ENCODE measurements around the gene PEX14.
"Not testable (repeated sequence)": the region's sequence is repeated elsewhere in the genome, so short reads cannot be mapped to it uniquely, and the experiment has no call there.

The PEX14 gene

GRCh38 chr1:10450836-10451235 is 23.9 kb upstream of the PEX14 start:
- DNase-seq = no peak

DNA sequence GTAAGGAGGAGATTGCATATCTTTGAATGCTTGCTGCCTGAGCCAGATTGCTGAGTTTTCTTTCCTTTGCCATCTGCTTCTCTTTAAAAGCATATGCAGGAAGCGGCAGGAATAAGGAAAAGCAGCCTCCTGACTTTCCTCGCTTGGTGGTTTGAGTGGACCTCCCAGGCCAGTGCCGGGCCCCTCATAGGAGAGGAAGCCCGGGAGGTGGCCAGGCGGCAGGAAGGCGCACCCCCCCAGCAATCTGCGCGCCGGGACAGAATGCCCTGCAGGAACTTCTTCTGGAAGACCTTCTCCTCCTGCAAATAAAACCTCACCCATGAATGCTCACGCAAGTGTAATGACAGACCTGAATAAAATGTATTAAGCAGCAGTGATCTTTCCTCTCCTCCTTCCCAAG is 23.5 kb upstream of the PEX14 start:
- DNase-seq = peak; percentile 29

- no peak for DNase-seq
These were observed 18.7 kb upstream of the PEX14 start for GRCh38 chr1:10456048-10456447.

DNA sequence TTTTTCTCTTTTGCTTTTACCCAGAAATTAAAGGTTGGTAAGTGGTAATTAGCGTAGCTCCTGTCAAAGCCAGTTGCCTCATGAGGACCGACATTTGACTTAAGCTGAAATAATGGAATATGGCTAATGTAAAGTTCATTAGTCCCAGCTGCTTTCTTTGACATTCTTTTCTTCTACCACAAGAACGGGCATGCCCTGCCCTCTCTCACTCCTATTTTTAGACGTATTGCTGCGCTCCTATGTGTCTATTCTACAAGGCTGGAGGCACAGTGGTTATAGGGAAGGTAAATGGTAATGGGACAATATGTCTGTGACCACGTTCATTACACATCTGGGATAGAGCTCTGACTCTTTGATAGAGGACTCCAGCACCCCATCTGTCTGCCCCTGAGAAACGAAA is 18.1 kb upstream of the PEX14 start:
- DNase-seq = no peak

DNA sequence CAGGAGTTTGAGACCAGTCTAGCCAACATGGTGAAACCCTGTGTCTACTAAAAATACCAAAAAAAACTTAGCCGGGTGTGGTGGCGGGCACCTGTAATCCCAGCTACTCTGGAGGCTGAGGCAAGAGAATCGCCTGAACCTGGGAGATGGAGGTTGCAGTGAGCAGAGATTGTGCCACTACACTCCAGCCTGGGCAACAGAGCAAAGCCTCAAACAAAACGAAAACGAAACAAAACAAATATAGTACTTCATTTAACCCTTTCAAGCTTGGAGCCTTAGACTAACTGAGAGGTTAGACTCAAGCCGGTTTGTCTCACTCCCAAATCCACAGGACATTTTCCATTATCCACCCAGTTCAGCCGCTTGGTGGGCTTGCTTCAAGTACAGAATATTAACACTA is 17.3 kb upstream of the PEX14 start:
- DNase-seq = not testable (repeated sequence)

DNA sequence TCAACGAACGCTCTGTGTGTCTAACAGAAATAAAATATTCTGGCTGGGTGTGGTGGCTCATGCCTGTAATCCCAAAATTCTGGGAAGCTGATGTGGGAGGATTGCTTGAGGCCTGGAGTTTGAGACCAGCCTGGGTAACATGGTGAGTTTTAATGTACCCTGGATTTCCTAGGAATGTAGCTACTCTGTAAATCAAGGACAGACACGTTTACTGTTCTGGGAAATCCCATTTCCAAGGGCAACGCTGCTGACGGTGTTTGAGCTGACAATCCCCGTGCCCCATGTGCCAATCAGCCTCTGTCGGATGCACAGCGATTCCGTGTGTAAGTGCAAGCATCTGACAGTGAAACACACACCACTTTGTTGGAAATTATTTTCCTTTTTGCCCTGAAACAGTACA is 16.9 kb upstream of the PEX14 start:
- DNase-seq = no peak

GRCh38 chr1:10459184-10459583 is 15.6 kb upstream of the PEX14 start:
- DNase-seq = peak; percentile 44

DNA sequence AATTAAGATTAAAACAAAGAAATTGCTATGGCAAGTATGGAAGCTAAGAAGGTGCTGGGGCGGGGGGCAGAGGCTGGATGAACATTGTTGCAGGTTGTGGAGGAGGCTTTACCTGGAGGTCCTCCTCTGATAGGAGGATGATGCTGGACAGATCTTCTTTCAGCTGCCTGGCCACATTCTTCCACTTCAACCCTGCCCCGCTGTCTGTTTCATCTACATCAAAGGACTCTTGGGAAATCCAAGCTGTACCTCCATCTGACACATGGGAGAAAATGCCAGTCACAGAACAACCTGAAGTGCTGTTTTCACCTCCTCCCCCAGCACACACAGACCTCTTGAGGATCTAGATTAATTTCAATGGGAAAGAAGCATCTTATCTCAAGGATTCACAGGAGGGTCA is 7.7 kb upstream of the PEX14 start:
- DNase-seq = no peak

DNA sequence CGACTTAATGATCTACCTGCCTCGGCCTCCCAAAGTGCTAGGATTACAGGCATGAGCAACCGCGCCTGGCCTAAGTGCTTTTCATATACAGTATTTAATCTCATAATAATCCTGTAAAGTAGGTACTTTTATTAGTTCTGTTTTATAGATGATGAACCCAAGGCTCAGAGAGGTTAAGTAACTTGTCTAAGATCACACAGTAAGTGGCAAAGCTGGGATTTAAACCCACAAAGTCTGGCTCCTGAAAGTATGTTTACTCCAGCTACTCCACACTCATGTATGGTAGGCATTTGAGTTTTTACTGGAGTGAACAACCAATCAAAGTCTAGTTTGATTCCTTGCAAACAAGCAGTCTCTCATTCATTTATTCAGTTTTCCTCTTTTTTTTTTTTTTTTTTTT is 4.7 kb upstream of the PEX14 start:
- no peak for DNase-seq

GRCh38 chr1:10471411-10472219 is 3.1 kb upstream of the PEX14 start:
- no peak for DNase-seq

DNA sequence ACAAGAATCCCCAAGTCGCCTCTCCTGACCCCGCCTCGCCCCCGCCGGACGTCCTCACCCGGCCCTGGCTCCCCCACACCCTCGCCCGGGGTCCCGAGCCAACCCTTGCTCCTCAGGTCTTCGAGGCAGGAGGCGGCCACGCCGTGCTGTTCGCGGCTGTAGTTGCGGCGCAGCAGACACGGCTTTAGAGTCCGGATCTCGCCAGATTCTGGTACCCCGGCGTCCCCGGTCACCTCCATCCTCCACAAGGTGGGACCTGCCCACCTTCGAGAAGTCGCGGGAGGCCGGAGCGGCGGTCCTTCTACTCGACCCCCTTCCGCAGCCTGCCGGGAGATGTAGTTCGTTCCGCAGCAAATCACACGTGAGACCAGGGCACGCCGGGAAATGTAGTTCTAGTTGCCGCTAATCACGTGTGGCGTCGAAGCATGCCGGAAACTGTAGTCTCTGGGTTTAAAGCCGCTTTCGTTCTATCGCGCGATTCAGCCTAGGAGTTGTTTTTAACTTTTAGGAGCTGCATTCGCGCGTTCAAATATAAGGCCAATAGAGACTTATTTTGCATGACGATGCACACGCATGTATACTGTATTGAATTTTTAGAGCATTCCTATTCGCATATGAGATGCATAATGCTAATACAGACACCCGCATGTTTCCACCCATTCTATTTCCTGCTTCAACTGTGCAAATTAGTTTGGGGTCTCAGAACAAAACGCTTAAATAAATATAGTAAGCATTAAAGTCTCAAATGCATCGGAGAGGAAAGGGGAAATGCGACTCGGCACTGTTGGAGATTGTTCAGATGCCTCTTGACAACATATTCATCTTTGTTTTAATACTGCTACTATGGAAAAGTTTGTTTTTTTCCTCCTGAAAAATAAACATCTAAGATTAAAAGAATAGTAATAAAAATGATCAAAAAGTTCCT is 2.3 kb upstream of the PEX14 start, which contains the start of gene DFFA:
TSS of gene DFFA (minus strand) at position 310 of the 925 bp plus-strand sequence. CDS start at position 239, 71 bp downstream.
- DNase-seq = peak; percentile 95

GRCh38 chr1:10473145-10473765 is 1.5 kb upstream of the PEX14 start:
- no peak for DNase-seq

DNA sequence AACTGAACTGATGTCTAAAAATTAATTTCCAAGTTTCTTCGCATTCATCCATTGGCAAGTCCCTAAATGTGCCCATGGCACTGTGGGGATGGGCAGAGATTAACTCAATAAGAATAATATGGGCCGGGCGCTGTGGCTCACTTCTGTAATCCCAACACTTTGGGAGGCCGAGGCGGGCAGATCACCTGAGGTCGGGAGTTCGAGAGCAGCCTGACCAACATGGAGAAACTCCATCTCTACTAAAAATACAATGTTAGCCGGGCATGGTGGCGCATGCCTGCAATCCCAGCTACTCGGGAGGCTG is 489 bp upstream of the PEX14 start:
- not testable (repeated sequence) for DNase-seq

- no peak for DNase-seq
These were observed 760 bp downstream of the PEX14 start for GRCh38 chr1:10475510-10475909.

- no peak for DNase-seq
These were observed 4.5 kb downstream of the PEX14 start for GRCh38 chr1:10479296-10479695.

- DNase-seq = no peak
These were observed 5.9 kb downstream of the PEX14 start for GRCh38 chr1:10480614-10481013.

DNA sequence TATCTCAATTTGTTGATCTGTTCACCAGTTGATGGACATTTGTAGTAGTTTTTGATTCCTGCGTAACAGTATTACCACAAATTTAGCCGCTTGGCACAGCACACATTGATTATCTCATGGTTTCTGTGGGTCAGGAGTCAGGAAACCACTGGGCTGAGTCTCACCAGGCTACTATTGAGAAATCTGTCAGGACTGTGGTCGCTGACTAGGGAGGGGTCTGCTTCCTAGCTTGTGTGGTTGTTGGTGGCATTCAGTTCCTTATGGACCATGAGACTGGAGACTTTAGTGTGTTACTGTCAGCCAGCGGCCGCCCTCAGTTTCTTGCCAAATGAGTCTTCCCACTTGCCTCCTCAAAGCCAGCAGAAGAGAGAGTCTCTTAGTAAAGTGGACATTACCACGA is 9.8 kb downstream of the PEX14 start:
- DNase-seq = no peak

DNA sequence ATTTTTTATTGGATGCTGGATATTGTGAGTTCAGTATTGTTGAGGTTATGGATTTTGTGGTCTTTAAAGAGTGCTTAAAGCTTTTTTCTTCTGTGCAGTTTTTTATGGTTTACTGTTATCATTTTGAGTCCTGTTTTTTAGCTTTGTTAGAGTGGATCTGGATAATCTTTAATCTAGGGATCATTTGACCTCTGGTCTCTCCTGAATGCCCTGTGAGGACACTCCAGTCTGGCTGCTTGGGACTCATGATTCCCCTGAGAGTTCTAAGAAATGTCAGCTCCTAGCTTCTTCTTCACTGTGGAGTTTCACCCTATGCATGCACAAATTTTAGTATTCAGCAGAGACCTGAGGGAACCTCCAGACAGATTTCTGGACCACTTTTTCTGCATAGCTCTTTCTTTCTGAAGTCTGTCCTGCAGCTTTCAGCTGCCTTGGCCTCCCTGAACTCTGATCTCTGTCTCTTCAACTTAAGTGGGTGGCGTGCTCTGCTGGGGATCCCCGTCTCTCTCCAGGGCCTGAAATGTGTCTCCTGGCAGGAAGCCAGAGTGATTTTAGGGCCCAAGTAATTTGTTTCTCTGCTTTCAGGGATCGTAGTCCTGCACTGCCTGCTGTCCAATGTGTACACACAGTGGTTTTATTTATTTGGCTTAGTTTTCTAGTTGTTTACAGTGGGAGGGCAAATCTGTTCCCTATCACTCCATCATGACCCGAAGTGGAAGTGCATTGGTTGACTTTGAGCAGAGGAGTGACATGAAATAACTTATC is 14.7 kb downstream of the PEX14 start:
- no peak for DNase-seq

DNA sequence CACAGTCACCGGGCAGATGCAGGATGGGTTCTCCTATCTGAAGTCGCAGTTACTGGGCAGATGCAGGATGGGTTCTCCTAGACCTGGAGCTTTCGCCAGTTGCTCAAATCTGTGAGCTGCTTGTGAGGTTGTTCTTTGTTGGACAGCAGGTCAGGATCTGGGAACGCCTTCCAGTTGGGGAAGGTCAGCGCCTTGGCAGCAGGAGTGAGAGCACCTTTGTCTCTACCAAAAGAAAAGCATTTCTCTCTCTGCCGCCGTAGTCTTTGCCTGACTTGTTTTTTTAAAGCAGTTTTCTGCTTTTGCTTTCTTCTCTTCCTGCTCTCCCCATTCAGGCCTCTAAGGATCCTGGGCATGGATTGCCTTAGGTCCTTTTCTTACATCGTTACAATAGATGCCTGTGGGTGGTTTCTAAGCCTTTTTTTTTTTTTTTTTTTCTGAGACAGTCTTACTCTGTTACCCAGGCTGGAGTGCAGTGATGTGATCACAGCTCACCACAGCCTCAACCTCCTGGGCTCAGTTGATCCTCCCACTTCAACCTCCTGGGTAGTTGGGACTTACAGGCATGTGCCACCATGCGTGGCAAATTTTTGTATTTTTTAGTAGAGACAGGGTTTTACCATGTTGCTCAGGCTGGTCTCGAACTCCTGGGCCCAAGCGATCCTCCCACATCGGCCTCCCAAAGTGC is 15.7 kb downstream of the PEX14 start:
- no peak for DNase-seq

DNA sequence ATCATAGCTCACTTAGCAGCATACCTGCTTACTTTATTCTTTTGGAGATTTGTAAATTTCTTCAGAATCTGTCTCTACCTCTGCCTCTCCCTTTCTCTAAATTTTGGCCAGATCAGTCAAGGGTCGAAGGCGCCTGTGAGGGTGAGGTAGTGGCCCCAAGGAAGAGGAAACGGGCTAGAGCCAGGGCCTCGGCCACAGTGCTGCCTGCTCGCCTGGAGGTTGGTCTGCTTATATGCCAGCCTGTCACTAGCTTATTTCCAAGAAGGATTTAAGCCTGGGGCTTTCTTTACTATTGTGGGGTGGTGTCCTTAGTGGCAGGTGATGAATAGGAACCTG is 19.6 kb downstream of the PEX14 start:
- DNase-seq = no peak

- DNase-seq = peak; percentile 28
These were observed 20.2 kb downstream of the PEX14 start for GRCh38 chr1:10494754-10495474.

DNA sequence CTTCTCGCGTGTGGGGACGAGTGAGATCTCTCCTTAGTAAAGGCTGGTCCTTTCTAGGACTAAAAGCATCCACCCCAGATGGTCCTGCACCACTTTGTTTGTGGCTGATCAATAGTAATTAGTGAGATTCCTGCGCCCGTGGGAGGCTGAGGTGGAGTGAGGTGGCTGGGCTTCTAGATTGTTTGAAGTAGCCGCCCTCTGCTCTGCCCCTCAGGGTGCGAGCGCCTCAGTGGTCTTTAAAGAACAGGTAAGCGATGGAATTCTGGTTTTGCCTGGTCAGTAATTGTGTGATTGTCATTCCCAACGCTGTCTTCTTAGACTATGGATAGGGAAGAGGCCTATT is 20.7 kb downstream of the PEX14 start:
- no peak for DNase-seq
